ENCODE results near the gene FAM174C. TPM values are rescaled to one million over a fixed set of nuclear protein-coding genes. Genes with fewer than 3 reads are reported as not detected.

Gene FAM174C
- total RNA-seq, 1 donor from 2014 or later = 6.4 TPM

DNA sequence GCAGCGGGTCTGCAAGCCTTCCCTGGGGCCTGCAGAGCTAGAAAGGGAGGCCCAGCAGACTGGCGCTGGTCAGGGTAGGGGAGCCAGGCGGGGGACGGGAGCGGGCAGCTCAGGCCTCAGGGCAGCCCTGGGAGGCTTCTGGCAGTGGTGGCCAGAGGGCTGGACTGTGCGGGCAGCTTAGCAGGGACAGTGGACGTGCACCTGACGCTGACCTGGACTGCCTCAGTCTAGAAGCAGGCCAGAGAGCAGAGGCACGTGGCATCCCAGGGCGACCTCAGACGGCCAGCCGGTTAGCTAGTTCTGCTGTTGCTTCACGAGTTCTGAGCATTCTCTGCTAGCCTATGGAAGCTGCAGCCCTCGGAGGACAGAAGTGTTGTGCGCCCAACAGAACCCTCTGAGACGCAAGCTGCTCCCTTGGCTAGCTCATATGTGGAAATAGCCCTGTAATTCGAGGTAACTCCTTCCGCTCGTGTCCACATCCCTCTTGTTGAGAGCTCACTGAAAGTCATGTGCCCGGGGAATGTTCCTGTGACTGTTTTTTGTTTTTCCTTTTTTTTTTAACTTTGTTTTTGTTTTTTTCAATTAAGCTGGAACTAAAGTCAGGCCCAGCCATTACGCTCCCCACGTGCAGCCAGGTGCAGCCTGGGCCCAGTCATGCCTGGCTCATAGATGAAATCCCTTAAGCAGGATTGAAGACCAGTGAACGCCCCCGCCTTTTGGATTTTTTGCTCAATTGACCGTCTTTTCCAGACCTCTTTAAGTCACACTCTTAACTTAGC lies 1.9 kb upstream of the FAM174C start:
- no peak for DNase-seq

GRCh38 chr19:1274081-1274851 lies 1.1 kb upstream of the FAM174C start:
- DNase-seq = no peak

- no peak for DNase-seq
These were observed 474 bp upstream of the FAM174C start for GRCh38 chr19:1274852-1275259.

GRCh38 chr19:1275976-1276627 lies 772 bp downstream of the FAM174C start:
- no peak for DNase-seq

DNA sequence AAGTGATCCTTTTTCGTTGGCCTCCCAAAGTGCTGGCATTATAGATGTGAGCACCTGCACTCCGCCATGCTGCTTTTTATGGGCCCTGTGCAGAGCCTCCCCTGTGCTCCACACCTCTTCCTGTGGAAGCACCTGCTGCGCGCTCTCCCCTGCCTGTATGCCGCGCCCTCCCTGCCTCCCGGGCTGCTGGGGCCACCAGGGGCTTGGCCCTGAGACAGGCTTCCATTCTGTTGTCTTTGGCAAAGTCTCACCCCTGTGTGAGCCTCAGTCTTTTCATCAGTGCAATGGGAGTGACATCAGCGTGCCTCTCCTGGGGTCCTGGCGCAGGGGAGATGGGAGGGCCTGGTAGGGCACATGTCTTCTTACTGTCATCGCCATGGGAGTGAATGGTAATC lies 1.3 kb downstream of the FAM174C start:
- no peak for DNase-seq

- DNase-seq = no peak
These were observed 1.7 kb downstream of the FAM174C start for GRCh38 chr19:1277061-1277460.

GRCh38 chr19:1278074-1278473 lies 2.7 kb downstream of the FAM174C start:
- DNase-seq = no peak

GRCh38 chr19:1278713-1279660 lies 3.7 kb downstream of the FAM174C start:
- no peak for DNase-seq

- DNase-seq = peak; percentile 72
These were observed 4.5 kb downstream of the FAM174C start for GRCh38 chr19:1279782-1280341.

DNA sequence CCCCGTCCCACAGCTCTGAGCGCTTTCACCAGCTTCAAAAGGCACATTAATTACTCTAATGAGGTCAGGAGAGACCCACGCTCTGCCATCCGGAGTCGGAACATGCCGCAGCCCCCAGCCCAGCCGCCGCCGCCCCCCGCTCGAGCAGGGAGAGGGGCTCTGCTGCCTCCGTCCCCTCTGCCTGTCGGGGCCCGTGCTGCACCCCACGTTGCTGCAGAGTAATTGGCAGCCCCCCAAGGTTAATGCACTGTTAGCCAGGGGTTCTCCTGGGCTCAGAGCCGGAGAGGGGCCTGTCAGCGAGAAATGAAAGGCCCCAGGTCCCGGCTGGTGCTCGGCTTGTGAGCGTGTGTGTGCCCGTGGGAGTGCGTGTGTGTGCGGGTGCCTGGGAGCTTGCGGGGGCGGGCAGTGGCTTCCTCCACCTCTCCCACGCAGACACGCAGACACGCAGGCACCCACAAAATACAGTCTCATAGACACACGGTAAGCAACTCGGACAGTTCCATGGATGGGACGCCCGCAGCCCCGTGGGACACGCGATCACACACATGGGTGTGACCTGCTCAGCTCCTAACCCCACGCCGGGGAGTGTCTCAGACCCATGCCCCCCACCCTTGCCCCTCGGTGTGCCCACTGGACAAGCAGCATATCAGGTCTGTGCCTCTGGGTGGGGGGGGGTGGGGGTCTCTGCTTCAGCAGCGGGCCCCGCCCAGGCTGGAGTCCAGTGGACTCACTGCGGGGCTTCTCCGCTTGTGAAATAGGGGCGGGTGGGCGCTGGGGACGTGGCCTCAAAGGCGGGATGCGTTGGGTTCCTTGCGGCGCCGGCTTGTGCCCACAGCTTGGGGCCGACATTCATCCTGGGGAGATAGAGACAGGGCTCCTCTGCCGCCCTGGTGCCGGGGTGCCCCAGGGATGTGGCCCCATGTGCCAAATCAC lies 5.6 kb downstream of the FAM174C start:
- DNase-seq = no peak

DNA sequence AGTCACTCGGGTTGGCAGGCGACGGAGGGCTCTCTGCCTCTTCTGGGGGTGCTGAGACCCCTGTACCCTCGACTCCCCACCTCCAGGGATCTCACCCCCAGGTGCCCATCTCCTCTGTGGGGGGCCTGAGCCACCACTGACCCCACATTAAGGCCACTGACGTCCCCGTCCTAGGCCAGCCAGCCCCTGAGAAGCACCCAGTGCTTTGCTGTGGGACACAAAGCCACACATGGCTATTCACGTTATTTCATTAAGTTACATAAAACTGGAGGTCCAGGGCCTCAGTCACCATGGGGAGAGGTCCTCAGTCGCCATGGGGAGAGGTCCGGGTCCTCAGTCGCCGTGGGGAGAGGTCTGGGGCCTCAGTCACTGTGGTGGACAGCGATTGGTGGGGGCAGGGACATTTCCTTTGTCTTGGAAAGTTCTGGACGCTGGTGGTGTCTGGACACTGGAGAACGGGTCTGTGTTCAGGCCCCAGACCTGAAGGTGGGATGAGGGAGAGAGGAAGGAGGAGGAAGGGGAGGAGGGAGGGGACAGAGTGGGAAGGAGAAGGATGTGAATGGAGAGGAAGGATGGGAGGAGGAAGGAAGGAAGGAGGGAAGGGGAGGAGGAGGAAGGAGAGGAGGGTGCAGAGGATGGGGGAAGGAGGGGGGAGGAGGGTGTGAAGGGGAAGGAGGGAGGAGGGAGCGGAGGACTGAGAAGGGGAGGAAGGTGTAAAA lies 6.4 kb downstream of the FAM174C start:
- DNase-seq = no peak

- no peak for DNase-seq
These were observed 7.4 kb downstream of the FAM174C start for GRCh38 chr19:1282588-1283206.

- no peak for DNase-seq
These were observed 8.0 kb downstream of the FAM174C start for GRCh38 chr19:1283207-1283916.

GRCh38 chr19:1283917-1284292 lies 8.6 kb downstream of the FAM174C start:
- DNase-seq = no peak

DNA sequence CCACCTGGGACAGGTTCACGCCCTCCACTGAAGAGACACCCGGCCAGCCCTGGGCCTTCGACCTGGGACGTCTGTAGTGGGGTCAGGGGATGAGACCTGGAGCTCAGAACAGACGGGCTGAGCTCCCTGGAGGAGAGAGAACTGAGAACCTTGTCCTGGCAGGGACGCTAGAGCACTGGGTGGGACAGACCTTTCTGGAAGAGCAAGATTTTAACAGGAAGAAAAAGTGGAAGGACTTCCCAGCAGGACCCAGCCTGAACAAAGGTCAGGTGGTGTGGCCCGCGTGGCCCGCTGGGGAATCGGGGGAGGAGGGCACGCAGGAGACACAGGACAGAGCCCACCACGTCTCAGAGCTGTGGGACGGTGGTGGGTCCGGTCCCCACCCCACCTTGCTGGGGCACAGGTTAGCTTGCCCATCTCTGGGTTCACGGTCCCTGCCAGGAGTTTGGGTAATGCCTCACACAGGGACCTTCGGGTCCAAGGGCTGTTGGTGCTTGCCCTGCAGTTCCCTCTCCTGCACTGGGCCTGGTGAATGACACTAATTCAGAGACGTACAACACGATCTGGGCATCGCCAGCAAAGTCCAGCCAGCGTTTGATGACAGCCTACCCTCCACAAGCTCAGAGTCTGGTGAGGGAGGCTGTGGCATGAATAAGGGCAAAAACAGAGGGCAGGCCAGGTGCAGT lies 9.1 kb downstream of the FAM174C start:
- DNase-seq = no peak

DNA sequence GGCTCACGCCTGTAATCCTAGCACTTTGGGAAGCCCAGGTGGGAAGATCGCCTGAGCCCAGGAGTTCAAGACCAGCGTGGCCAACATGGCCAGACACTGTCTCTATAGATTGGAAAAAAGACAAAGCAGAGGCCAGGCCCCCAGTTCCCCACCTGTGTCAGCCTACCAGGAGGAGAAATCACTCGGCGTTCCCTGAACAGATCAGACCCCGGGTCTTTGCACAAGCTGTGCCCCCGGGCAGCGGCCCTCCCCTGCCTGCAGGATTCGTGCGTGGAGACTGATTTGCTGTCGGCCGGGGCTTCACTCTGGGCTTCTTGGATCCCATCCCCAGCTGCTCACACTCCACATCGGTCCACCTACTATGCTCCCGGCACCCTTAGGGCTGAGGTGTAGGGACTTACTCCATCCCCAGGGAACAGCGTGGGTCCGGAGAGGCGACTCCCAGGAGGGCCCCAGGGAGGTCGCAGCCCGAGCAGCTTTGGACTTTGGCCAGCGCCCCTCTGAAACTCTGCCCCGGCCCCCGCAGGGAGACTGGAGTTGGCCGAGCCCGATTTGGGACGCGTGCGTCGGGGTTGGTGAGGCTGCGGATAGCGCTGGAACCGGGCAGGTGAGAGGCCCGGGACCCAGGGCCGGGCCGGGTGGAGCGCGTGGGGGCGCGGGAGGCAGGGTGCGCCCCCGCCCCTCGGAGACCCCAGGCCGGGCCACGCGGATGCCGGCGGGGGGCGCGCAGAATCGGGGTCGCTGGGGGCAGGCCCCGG lies 9.8 kb downstream of the FAM174C start:
- DNase-seq = no peak

DNA sequence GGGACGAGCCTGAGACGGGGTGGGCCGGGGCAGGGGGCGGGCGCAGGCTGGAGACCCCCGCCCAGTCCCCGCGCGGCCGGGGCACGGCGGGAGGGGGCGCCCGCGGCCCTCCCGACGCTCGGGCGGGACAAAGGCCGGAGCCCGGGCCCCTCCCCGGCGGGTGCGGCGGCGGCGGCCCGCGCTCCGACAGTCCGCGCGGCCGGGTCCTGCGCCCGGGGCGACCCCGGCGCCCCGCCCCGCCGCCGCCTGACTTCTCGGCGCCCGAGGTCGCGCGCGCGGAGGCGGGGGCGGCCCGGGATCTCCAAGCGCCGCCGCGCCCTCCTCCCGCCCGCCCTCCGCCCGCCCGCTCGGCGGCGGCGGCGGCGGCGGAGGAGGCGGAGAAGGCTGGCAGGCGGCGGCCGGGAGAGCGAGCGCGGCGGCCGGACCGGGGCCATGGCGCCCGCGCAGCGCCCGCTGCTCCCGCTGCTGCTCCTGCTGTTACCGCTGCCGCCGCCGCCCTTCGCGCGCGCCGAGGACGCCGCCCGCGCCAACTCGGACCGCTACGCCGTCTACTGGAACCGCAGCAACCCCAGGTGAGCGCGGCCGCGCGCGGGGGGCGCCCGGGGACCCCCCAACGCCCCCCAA lies 10.5 kb downstream of the FAM174C start, which contains the start of gene EFNA2:
EFNA2 (plus strand) TSS at position 137 of the 624 bp plus-strand sequence; CDS start at position 433, 296 bp downstream.
- no peak for DNase-seq

All from skin of body (tissue), 2 donors.